GM12878 (cell line): ENCODE measurements around the gene ZNF507. TPM values are rescaled to one million over a fixed set of nuclear protein-coding genes. Genes with fewer than 3 reads are reported as not detected.

Source experiments
- ATAC-seq: fragments of 200-7000 bp; cut with Tn5 transposase; 3 replicates; pipeline ENCODE4 v1.9.1; 2020; ENCODE audit warnings: mild to moderate bottlenecking, moderate library complexity
- BruUV-seq: library from RNA; stranded (reverse); fragments of 400-500 nt; replicated peaks from 2 replicates; lab custom pipeline; 2021; lab: Mats Ljungman, UMichigan
- CTCF ChIA-PET: fragments of 300-600 bp; sonication (Branson Sonifier 250); formaldehyde crosslinking; extraction: SDS; loops from one replicate; lab custom pipeline; 2021; ENCODE audit warnings: inconsistent platforms; lab: Yijun Ruan, JAX
- POLR2A ChIA-PET: fragments of 350-600 bp; formaldehyde crosslinking; extraction: SDS; loops from one replicate; lab custom pipeline; 2021; ENCODE audit warnings: inconsistent platforms; lab: Charles Lee
- RAD21 ChIA-PET: fragments of 300-600 bp; sonication (Branson Sonifier 250); formaldehyde crosslinking; loops from one replicate; lab custom pipeline; 2023; ENCODE audit warnings: antibody characterized with exemption; ENCODE audit not compliant: unreplicated experiment; lab: Charles Lee
- SMC1A ChIA-PET: fragments of 300-600 bp; sonication (Branson Sonifier 250); formaldehyde crosslinking; loops from one replicate; lab custom pipeline; 2023; ENCODE audit not compliant: unreplicated experiment, uncharacterized antibody; lab: Charles Lee
- DNase-seq: peaks from one replicate; pipeline ENCODE4 v3.0.0-alpha.2; 2011; ENCODE audit warnings: low read depth, low spot score
- FAIRE-seq: peaks from 3 replicates; lab custom pipeline; 2011; peaks lifted over from hg19 to GRCh38; lab: Jason Lieb, UNC
- H2AFZ ChIP-seq: 2 replicates; pipeline ENCODE4 v1.6.0; 2011; ENCODE audit warnings: low read depth, low read length, control low read depth; ENCODE audit not compliant: control insufficient read depth
- H3K27ac ChIP-seq: 2 replicates; pipeline ENCODE4 v1.5.1; 2011; ENCODE audit warnings: control low read depth; ENCODE audit not compliant: control insufficient read depth, insufficient read depth
- H3K27me3 ChIP-seq, 2 experiments: replicated peaks in 1 of 2; 2 replicates each; pipeline versions ENCODE4 v1.6.0 to v1.6.1; 2011; ENCODE audit warnings: low read length in 1 of 2; ENCODE audit not compliant: control insufficient read depth in 2 of 2, insufficient read depth in 2 of 2
- H3K36me3 ChIP-seq, 2 experiments: 2 replicates each; pipeline ENCODE4 v1.5.1; 2011; ENCODE audit warnings: low read length in 1 of 2; ENCODE audit not compliant: control insufficient read depth in 2 of 2, insufficient read depth in 2 of 2
- H3K4me1 ChIP-seq: 2 replicates; pipeline ENCODE4 v1.6.1; 2011; ENCODE audit warnings: mild to moderate bottlenecking, low read length, moderate library complexity, mixed read lengths; ENCODE audit not compliant: control insufficient read depth, insufficient read depth
- H3K4me2 ChIP-seq: 2 replicates; pipeline ENCODE4 v1.6.0; 2011; ENCODE audit warnings: control low read depth; ENCODE audit not compliant: control insufficient read depth, insufficient read depth
- H3K4me3 ChIP-seq: fragments of 200-600 bp; sonication (generic); 2 replicates; pipeline ENCODE4 v1.5.1; 2016
- H3K79me2 ChIP-seq: 2 replicates; pipeline ENCODE4 v1.6.0; 2011; ENCODE audit warnings: low read length; ENCODE audit not compliant: control insufficient read depth, insufficient read depth
- H3K9ac ChIP-seq: 2 replicates; pipeline ENCODE4 v1.8.0; 2011; ENCODE audit warnings: low read length, control low read depth, mixed read lengths; ENCODE audit not compliant: control insufficient read depth, insufficient read depth
- H3K9me3 ChIP-seq: replicated peaks from 3 replicates; pipeline ENCODE4 v1.5.1; 2011; ENCODE audit warnings: mild to moderate bottlenecking, low read length; ENCODE audit not compliant: control insufficient read depth, insufficient read depth
- H4K20me1 ChIP-seq: 2 replicates; pipeline ENCODE4 v1.6.0; 2011; ENCODE audit not compliant: control insufficient read depth, insufficient read depth
- NKRF ChIP-seq: fragments of 450-650 bp; conservative IDR thresholded peaks from 2 replicates; pipeline ENCODE4 v1.6.1; 2017; ENCODE audit warnings: mild to moderate bottlenecking, moderate library complexity
- PRDM15 ChIP-seq: fragments of 450-650 bp; formaldehyde crosslinking; IDR thresholded peaks from 2 replicates; pipeline ENCODE4 v1.4.0; 2020; ENCODE audit warnings: mild to moderate bottlenecking, moderate library complexity
- RCOR1 ChIP-seq: conservative IDR thresholded peaks from 2 replicates; pipeline ENCODE4 v1.6.1; 2012; ENCODE audit warnings: low read depth, low read length, improper control_type of control experiment
- SMARCA5 ChIP-seq: fragments of 450-650 bp; IDR thresholded peaks from 2 replicates; pipeline ENCODE4 v1.6.1; 2017; ENCODE audit warnings: mild to moderate bottlenecking
- WGBS: methylation state at CpG from one replicate; pipeline ENCODE4 v1.1.6; 2016; ENCODE audit warnings: low lambda C conversion rate; ENCODE audit not compliant: insufficient replicate concordance, insufficient coverage; ENCODE audit errors: missing lambda C conversion rate; 5-methylcytosine and 5-hydroxymethylcytosine counted together
- in situ Hi-C: fragments of 300-500 bp; cut with MboI; formaldehyde crosslinking; loops from 9 replicates; pipeline ENCODE4 v1.14.3; 2018; ENCODE audit warnings: mixed read lengths
- intact Hi-C: fragments of 100-400 bp; cut with micrococcal nuclease; formaldehyde crosslinking; loops from one replicate; pipeline ENCODE4 v1.14.2; 2022; ENCODE audit not compliant: unreplicated experiment
- polyA plus RNA-seq, 11 experiments: library from polyadenylated mRNA; depleted of rRNA in 4 of 11; unstranded in 6 of 11; stranded (reverse) in 5 of 11; fragments of >200 nt; fragmentation: Nextera tagmentation in 4 of 11; fragmentation: Illumina TruSeq in 1 of 11; extraction: Ambion mirVana in 4 of 11; extraction: Trizol in 1 of 11; gene quantifications; 1 replicate in 1 of 11; 2 replicates in 10 of 11; pipeline versions ENCODE4 v1.2.1 to v1.2.3, GENCODE V29; 2011 to 2016; ENCODE audit warnings: inconsistent platforms in 2 of 11, missing spikeins in 2 of 11, low read depth in 1 of 11
- total RNA-seq, 4 experiments: library from RNA; depleted of rRNA in 3 of 4; stranded (reverse); fragments of >200 nt in 3 of 4; fragmentation: Illumina TruSeq in 1 of 4; extraction: Trizol in 1 of 4; gene quantifications; 2 replicates each; pipeline versions ENCODE4 v1.2.1 to v1.2.3, GENCODE V29; 2013 to 2021

ZNF507 gene
- total and polyA plus RNA-seq, 10 of the 15 experiments (the other 5 are each of a cell fraction or from before 2014, with no cell fraction given): 2.3 to 18.4 (median 10.1) TPM

GRCh38 chr19:32404933-32405430, 59.6 kb downstream of the ZNF507 start:
- TF ChIP-seq NKRF: peak; percentile 16; the same call in 1 of the 2 replicates
- no peak for TF ChIP-seq RCOR1
- 0 out of 2 replicates have a peak, but pooled peaks have one; percentile 16 for TF ChIP-seq PRDM15
- TF ChIP-seq SMARCA5: no peak
- H4K20me1 ChIP-seq: no peaks in the 10 kb centered on the region
- in situ Hi-C loops (loop anchor here (10.0 kb wide), 1 partner anchor 180 kb away; the partner anchor contains the start of gene PDCD5), intact Hi-C loops (loop anchor here (5.0 kb wide), 3 partner anchors 58 to 287 kb away; partner anchors contain the start of genes NUDT19, PDCD5 and ZNF507)
- POLR2A ChIA-PET: interaction anchor here (0.7 to 1.6 kb wide), 3 partner anchors 9 to 47 kb away, joined by 3 to 4 read pairs (median 3); no protein-coding TSS in a partner anchor
- H3K79me2 ChIP-seq: peaks cover 21% of the 10 kb centered on the region
- BruUV-seq: TSS peak; percentile 92
- H3K27ac ChIP-seq: peak overlapping the region; percentile 97
- WGBS: under 1% methylated on average over 33 of the region's 36 CpGs
- peak overlapping the region; percentile 97 for H3K4me2 ChIP-seq
- H3K36me3 ChIP-seq: 0 out of 4 replicates have a peak, but pooled peaks cover 0 to 8% of the 10 kb centered on the region in 2 experiments
- DNase-seq (no peak), ATAC-seq (peak; percentile 39), FAIRE-seq (no peak)
- H3K27me3 ChIP-seq: no peaks in the 10 kb centered on the region
- CTCF ChIA-PET: no interaction called here
- H2AFZ ChIP-seq: peak overlapping the region; percentile 62
- RAD21 ChIA-PET: interaction anchor here (1.2 kb wide), 1 partner anchor 54 kb away, joined by 3 read pairs; no protein-coding TSS in a partner anchor
- peaks cover 12% of the 10 kb centered on the region for H3K4me1 ChIP-seq
- no peaks in the 10 kb centered on the region; the same call in 2 of the 3 replicates for H3K9me3 ChIP-seq
- H3K4me3 ChIP-seq: peak overlapping the region; percentile 97
- peak overlapping the region; percentile 99 for H3K9ac ChIP-seq
- SMC1A ChIA-PET: interaction anchor here (0.8 kb wide), 1 partner anchor 54 kb away, joined by 3 read pairs; no protein-coding TSS in a partner anchor
